GM19328 (cell line): ENCODE measurements around the gene NEDD4L.
"Not testable (repeated sequence)": the region's sequence is repeated elsewhere in the genome, so short reads cannot be mapped to it uniquely, and the experiment has no call there.

Experiments
- ATAC-seq: cut with Tn5 transposase; IDR thresholded peaks from one replicate; pipeline ENCODE4 v1.9.1; 2021; ENCODE audit warnings: mild to moderate bottlenecking, moderate library complexity; ENCODE audit not compliant: unreplicated experiment

The NEDD4L gene

DNA sequence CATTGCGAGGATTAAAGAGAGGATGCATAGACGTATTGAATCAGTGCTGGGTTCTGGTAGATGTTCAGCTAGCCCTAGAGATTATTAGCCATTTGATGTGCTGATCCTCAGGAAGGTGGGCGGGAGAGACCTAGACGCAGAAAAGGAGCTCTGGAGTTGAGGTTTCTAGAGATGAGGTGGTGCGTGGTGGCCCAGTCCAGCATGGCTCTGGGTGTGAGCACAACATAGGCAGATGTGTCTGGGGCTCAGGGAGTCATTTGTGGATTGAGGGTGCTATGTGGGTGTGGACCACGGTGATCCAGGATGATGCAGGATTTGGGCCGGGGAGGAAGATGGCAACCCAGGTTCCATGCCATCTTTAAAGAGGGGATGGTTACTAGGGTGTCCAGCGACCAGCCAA is 102.1 kb downstream of the NEDD4L start:
- no peak for ATAC-seq

GRCh38 chr18:58148954-58149471 is 105.0 kb downstream of the NEDD4L start:
- ATAC-seq: peak; percentile 72

- no peak for ATAC-seq
Observed at GRCh38 chr18:58150772-58151171, 106.7 kb downstream of the NEDD4L start.

- no peak for ATAC-seq
Observed at GRCh38 chr18:58152216-58152615, 108.2 kb downstream of the NEDD4L start.

DNA sequence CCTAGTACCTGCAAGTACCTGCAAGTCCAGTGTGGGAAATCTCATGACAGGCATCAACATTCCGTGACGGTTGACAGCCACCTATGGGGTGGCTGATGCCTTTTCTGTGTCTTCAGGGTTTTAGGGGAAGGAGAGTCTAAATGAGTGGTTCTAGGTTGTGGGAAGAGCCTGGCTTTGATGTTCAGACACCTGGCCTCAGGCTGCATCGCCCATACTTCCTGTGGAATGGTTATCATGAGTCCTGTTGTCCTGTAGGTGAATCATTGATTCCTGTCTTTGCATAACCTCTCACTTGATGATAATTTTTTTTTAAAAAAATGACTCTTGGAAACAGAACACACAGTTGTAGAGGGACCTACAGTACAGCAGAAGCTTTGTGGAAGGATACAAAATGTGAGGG is 108.9 kb downstream of the NEDD4L start:
- ATAC-seq: no peak

GRCh38 chr18:58156516-58156915 is 112.5 kb downstream of the NEDD4L start:
- ATAC-seq: no peak

DNA sequence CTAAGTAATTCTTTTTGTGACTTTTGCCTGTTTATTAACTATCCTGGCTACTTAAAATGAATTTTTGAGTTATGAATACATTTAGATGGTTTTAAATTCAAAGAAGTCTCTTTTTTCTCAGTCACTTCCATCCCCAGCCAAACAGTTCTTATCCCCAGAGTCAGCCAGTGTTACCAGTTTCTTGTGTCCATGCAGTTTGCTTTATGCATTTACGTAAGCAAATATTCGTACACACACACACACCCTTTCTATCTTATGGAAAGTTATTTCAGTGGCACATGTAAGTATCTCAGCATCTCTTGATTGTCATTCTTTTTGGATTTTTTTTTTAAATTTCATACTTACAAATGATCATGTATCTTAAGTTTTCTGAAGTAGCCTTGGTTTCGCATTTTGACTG is 113.2 kb downstream of the NEDD4L start:
- ATAC-seq: no peak

DNA sequence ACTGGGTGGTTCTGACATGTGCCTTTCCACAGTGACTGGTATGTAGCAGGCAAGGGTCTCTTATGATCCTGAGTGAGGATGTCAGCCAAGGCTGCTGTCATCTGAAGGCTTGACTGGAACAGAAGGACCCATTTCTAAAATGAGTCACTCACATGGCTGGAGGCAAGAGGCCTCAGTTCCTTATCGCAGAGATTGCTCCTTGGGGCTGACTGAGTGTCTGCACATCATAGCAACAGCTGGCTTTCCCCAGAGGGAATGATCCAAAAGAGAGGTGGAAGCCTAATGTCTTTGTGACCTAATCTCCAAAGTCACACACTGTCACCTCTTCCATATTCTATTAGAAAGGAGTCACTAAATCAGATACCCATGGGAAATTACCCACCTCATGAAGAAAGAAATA is 114.0 kb downstream of the NEDD4L start:
- no peak for ATAC-seq

DNA sequence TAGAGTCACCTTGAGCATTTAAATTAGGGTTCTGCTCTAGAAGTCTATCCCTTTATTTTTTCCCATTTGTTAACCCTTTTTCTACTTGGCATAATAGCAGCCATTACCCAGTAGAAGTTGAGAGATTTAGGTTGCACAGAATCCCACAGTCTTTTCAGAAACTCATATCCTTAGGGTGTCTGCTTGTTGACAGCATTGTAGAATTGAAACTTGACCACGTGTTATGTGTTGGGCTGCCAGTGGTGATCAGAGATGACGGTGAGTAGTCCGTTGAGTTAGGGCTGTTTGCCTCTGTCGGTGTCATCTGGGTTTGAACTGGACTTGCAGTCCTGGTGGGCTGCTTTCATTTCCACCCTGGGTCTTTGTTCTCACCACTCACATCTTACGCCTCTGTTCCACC is 114.4 kb downstream of the NEDD4L start:
- ATAC-seq: no peak

- ATAC-seq: no peak
Observed at GRCh38 chr18:58161659-58162058, 117.6 kb downstream of the NEDD4L start.

DNA sequence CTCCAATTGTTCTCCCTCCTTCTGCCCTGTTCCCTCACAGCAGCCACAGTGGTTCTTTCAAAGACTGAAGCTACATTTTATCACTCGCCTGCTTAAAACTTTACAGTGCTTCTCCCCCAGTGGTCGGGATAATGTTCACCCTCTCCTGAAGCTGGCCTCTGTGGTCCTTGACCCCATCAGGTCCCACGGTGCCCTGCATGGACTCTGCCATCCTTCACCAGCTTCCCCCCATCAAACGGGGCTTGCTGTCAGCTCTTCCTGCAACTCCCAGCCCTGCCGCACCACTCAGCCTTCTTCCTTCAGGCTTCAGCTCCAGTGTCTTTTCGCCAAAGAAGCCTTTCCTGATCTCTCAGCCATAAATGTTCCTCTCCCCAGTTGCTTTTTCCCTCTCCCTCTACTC is 118.1 kb downstream of the NEDD4L start:
- ATAC-seq: no peak

DNA sequence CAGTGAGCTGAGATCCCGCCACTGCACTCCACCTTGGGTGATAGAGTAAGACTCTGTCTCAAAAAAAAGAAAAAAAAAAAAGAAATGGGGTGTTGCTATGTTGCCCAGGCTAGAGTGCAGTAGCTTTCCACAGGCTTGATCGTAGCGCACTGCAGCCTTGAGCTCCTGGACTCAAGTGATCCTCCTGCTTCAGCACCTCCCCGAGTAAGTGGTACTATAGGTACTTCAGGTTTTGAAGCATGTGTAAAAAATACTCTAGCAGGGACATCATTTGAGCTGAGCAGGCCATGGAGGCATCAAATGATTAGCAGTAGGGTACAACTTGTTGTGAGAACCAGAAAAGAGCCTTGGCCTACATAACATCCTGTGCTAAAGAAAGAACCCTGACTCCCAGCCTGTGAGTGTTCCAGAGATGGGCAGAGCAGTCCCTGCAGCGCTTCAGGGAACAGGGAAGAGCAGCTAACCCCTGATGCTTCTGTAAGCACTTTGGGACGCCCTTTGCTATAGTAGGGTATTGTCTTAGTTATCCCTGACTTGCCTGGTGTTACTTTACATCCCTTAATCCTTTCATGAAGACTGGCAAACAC is 119.1 kb downstream of the NEDD4L start:
- ATAC-seq: no peak

- no peak for ATAC-seq
Observed at GRCh38 chr18:58166278-58166844, 122.3 kb downstream of the NEDD4L start.

DNA sequence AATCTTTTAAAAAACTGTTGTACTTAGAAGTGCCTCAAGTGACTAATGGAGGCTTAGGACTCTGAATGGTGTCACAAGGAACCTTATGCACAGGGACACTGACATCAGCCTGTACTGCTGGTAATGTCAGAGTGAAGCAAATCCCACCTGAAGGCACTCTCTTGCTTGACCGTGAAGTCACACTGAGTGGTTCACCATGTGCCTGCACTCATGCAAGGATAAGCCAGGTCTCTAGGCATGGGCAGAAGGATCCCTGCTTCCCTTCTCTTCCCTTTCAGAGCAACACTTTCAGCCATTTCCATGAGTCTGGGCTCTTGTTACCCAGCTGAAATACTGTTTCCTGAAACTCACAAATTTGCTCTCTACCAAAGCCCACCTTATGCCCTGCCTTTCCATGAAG is 123.0 kb downstream of the NEDD4L start:
- ATAC-seq: no peak

GRCh38 chr18:58168221-58168620 is 124.2 kb downstream of the NEDD4L start:
- no peak for ATAC-seq

- no peak for ATAC-seq
Observed at GRCh38 chr18:58168993-58169392, 125.0 kb downstream of the NEDD4L start.

- no peak for ATAC-seq
Observed at GRCh38 chr18:58169472-58169871, 125.4 kb downstream of the NEDD4L start.

DNA sequence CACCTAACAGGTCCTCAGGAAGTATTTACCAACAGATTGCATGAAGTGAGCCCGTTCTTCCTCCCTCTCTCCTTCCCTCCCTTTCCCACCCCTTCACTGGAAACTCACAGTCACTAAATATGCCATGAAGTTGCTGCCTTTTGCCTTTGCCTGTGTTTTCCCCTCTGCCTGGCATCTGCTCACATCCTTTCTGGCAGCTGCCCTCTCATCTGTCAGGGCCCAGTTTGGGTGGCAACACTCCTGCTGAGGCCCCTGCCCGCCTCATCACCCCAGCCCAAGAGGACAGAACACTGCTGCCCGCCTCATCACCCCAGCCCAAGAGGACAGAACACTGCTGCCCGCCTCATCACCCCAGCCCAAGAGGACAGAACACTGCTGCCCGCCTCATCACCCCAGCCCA is 126.0 kb downstream of the NEDD4L start:
- not testable (repeated sequence) for ATAC-seq

DNA sequence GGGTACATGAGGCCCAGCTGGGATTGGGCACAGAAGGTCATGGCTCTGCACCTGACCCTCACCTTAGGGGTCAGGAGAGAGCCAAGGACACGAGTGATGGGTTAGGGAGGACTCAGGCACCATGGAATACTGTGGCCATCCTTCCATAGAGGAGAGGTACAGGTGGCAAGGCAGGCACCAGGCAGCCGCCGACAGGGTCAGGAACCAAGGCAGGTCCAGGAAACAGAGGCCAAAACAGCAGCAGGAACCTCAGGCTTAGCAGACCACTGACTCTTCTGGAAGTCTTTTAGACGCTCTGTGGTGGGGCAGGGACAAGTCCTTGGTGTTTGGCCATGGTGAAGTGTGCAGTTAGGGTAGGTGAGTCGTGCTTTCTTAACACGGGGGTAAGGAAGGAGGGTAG is 128.0 kb downstream of the NEDD4L start:
- no peak for ATAC-seq

DNA sequence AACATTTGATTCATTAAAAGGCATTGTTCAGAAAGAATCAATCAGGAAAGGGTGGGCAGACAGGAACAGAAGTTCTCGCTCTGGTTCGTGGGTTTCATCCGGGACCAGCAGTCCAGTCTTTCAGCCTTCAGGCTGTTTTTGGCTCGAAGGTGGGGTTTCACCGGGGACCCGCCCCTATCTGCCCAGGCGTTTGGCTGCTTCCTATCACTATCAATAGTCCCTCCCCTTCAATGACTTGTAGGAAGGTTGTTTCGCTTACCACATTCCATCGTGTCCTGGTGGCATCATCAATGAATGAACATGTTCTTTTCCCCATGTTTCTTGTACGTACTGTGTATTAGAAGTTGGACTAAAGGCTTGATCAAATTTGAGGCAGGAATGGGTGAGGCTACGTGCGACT is 130.3 kb downstream of the NEDD4L start:
- ATAC-seq: no peak

- ATAC-seq: no peak
Observed at GRCh38 chr18:58175122-58175785, 131.2 kb downstream of the NEDD4L start.

DNA sequence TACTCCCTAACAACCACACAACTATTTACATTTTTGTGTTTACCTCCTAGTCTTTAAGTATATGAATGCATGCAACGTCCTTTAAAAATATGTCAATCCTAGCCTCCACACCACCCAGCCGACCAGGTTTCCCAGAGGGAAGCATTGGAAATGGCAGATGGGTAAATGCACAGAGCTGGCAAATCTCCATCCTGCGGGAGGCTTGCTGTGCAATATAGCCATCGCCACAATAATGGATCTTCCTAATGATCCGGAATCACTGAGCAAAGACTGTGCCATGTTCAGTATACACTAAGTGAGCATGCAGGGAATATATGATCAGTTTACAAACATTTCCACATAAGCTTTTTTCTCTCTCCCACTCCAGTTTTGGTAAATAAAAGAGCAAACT is 131.8 kb downstream of the NEDD4L start:
- ATAC-seq: no peak
